K562 treated with DMSO at 1 percent for 24 hours (cell line): ENCODE measurements around the gene SMPD2. TPM values are rescaled to one million over a fixed set of nuclear protein-coding genes. Genes with fewer than 3 reads are reported as not detected.

Source experiments
- total RNA-seq: library from RNA; unstranded; fragments of 300-600 nt; gene quantifications from 2 replicates; pipeline ENCODE4 v1.2.3, GENCODE V29; 2022; ENCODE audit warnings: low read depth; ENCODE audit not compliant: insufficient read depth

SMPD2 gene
- 12.4 and 13.9 TPM in 2 replicates for total RNA-seq

GRCh38 chr6:109440331-109441068 lies at the start of gene SMPD2, which contains the start of gene PPIL6:
Gene SMPD2 (plus strand): TSS chr6:109440724. CDS start chr6:109441122, 398 bp downstream.
Gene PPIL6 (minus strand): TSS chr6:109440628. CDS start chr6:109440590, 38 bp downstream.

GRCh38 chr6:109455437-109456110 lies 15.1 kb downstream of the SMPD2 start, which contains the start of gene MICAL1:
Gene MICAL1 (minus strand): TSS chr6:109455772. CDS start chr6:109454196, 1,576 bp downstream.

GRCh38 chr6:109482905-109483734 lies 42.6 kb downstream of the SMPD2 start, which contains the start of gene ZBTB24:
Gene ZBTB24 (minus strand): TSS chr6:109483219. CDS start chr6:109482026, 1,193 bp downstream.

Other genes starting within 250 kb of the SMPD2 start
- gene CD164, start 58.3 kb upstream of the SMPD2 start, total RNA-seq = 149 and 150 TPM in 2 replicates
- gene PPIL6, start 96 bp upstream of the SMPD2 start, total RNA-seq = 0.42 and 1.7 TPM in 2 replicates
- 14.9 and 15.2 TPM in 2 replicates for gene MICAL1, start 15.0 kb downstream of the SMPD2 start, total RNA-seq
- 3.9 and 4.6 TPM in 2 replicates for gene ZBTB24, start 42.5 kb downstream of the SMPD2 start, total RNA-seq